Colon (tissue), 2 donors: ENCODE results near the gene C2CD4B.

Source experiments
- FAIRE-seq: peaks from 2 replicates; lab custom pipeline; 2012; peaks lifted over from hg19 to GRCh38; lab: Jason Lieb, UNC
- donor health status: control.
- donor health status: control.

The C2CD4B gene, protein sequence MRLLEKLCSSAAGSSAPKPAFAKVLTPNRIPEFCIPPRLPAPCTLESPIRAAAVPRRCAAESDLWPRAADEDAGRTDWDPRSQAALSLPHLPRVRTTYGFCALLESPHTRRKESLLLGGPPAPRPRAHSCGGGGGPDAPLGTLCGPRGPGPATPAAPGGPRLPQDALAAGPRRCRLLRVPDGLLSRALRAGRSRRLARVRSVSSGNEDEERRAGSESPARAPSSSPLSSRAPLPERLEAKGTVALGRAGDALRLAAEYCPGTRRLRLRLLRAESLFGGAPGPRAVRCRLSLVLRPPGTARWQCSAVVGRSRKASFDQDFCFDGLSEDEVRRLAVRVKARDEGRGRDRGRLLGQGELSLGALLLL

DNA sequence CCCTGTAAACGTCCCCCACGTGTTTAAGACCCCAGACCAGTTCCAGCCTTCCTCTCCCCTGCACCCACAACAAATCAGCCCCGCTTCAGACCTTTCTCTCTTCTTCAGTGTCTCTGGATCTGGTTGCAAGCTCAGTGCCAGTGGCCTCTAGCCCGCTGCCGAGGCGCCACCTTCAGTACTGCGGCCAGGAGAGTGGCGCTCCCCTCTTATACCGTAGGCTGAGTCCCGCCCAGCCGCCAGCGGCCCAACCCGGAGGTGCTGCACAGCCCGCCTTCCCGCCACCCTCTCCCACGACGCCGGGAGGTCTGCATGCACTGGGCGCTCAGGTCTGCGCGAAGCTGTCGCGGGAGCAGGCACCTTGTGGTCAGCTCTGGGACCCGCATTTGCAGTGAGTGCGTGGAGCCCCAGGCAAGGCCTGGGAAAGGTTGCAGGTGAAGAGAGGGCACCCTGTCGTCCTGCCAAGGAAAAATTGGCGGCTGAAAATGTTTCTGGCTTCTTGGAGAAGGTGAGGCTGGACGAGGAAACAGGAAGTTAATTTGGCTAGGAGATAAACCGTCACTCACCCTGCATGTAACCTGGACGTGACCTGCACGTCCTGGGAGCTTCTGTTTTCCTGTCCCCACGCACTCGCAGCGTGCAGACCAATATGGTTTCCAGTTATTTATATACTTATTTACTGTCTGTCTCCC is at the start of gene C2CD4B:
C2CD4B (minus strand) TSS at position 182 of the 689 bp plus-strand sequence. CDS start 301 bp downstream, outside the sequence.
- FAIRE-seq: no peak

DNA sequence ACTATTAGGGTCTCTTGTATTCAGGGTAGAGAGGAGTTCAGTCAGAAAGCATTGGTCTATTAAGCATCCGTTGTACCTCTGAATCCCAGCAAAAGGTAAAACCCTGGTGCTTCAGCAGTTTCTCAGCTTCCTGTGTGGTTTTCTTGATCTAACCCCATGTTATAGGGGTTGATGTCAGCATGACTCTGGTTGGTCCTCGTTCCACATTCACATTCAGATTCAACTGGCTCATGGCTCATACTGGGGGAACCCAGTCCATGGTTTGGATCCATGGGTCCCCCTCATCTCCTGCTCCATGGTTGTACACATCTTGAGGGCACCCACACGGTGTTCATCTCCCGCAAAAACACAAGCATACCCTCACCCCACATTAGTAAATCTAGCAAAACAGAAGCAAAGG is 47.7 kb upstream of the C2CD4B start:
- no peak for FAIRE-seq

DNA sequence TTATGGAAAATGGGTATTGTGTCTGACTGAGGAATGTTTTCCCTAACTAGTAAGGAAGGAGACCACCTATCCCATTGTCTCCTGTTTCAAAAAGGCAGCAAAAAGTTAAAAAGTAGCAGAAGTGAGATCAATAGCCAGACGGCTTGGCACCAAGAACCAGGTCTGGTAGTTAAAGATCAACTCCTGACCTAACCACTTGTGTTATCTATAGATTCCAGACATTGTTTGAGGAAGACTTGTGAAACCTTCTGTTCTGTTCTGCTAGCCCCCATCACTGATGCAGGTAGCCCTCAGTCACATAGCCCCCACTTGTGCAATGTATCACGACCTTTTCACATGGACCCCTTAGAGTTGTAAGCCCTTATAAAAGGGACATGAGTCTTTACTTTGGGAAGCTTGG is 46.3 kb upstream of the C2CD4B start:
- no peak for FAIRE-seq

DNA sequence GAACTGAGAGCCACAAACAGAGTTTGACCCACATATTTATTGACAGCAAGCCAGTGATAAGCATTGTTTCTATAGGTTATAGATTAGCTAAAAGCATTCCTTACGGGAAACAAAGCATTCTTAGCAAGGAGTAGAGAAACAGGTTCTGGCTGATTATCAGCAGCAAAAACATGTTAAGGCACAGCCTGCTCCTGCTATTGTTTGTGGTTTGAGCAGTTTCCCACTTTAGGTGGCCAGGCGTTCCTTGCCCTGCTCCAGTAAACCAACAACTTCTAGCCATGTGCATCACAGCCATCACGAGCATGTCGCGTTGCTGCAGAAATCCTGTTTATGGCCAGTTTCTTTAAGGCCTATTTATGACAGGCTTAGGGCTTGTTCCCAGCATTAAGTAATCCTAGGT is 44.7 kb upstream of the C2CD4B start:
- no peak for FAIRE-seq

DNA sequence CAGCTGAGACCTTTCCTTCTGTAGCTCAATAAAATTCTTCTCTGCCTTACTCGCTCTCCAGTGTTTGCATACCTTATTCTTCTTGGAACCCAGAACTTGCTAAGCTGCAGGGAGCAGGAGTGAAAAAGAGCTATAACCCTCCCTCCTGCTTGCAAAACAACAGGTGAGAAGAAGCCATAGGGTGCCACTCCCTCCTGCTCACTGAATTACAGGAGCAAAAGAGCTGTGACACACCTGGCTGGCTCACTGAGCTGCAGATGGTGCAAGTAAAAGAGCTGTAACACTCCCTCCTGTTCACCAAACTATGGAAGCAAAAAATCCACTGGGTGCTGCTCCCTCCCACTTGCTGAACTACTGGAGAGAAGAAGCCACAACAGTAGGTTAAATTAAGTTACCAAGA is 44.2 kb upstream of the C2CD4B start:
- FAIRE-seq: no peak

DNA sequence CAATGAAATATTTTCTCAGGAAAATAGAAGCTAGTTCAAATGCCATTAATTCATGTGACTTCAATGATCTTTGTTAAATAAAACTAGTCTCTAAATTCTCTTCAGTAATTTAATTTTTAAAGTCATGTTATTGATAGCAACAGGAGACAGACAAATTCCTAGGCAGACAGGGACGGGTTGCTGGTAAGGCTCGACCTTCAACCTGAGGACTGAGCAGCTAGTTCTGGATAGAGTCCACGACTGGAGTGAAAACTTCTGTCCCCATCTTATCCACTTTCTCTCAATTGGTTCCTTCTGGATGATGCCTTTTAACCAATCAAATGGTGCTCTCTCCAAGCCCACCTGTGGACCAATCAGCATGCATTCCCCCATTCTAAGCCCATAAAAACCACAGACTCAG is 43.8 kb upstream of the C2CD4B start:
- FAIRE-seq: no peak

DNA sequence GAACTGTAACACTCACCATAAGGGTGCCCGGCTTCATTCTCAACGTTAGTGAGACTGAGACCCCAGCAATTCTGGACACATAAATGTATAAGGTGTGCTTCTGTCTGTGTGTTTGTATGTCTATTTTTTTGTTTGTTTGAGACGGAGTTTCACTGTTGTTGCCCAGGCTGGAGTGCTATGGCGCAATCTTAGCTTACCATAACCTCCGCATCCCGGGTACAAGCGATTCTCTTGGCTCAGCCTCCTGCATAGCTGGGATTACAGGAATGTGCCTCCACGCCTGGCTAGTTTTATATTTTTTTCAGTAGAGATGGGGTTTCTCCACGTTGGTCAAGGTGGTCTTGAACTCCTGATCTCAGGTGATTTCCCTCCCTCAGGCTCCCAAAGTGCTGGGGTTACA is 43.3 kb upstream of the C2CD4B start:
- no peak for FAIRE-seq

DNA sequence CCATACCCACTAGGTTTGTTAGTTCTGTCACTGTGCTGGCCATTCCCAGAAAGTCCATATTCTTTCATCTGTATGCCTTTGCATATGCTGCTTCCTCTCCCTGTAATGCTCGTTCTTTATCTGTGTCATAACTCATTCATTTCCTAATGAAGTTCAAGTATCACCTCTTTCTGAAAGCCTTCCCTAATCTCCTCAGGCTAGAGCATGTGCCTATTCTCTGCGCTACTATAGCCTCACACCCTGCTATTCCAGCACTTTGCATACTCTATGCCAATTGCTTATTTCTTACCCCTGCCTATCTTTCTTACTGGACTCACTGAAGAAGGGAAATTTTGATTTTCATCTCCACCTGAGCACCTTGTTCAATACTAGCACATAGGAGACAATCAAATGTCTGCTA is 25.6 kb upstream of the C2CD4B start:
- no peak for FAIRE-seq

DNA sequence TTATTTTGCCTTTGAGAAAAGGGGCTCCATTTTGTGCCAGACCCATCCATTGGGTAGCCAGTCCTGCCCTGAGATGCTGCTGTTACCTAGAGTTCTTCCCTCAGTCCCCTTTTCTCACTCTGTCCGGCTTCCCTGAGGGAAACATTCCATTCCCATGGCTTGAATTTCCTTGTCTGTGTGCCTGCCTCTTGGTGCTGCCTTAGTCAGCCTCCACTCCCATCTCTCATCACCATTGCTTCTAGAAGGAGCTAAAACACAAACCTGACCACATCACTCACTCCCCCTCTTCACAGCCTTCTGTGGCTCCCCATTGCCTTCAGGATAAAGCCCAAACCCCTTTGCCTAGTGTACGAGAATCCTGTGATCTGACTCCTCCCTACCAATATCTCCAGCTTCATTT is 25.2 kb upstream of the C2CD4B start:
- no peak for FAIRE-seq

DNA sequence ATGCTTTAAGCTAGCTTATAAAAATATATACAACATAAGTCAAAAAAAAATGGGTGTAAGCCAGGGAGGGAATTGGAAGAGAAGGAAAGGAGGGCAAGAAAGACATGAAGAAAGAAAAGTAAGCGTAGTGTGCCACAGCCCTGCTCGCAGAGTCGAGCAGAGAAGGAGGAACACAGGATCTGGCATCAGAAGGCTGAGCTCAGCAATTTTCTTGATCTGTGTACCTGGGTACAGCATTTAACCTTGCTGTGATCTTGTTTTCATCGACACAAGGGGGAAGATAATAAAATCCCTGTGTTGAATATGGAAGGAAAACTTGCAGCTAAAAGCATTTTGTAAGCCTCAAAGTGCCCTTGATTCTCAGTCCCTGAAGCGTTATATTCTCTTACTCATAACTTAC is 23.7 kb upstream of the C2CD4B start:
- FAIRE-seq: no peak

DNA sequence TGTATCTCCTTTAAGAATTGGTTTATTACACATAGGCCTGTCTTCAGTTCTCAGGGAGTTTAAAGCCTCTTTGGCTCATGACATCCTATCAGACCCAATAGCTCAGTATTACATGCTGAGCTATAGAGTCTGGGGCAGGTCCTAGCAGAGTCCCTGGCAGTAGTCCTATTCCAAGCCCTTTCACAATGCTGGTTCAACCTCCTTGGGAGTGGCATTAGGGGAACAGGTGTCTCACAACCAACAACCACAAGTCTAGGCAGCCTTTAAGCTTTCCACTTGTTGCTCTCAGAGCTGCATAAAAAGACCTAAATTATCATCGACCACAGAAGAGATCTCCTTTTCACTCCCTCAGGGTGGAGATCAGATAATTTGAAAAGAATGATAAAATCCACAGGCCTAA is 22.8 kb upstream of the C2CD4B start:
- FAIRE-seq: no peak

DNA sequence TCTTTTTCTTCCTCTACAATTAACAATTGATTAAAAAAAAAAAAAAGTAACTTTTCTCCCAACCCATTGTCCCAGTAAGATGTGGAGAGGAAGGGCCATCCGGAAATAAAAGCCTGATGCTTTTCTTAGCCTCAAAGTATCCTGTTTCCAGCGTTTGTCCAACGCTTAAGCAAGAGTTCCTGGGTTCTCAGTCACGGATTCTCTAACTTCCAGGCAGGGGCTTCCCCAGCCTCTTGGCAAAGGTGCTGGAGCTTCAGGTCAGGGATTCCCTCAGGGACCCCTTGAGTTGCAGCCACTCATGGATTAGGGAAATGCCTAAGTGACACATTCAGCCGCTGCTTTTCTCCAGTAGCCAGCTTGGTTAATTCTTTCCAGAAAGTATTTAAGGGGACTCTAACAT is 22.3 kb upstream of the C2CD4B start:
- no peak for FAIRE-seq

DNA sequence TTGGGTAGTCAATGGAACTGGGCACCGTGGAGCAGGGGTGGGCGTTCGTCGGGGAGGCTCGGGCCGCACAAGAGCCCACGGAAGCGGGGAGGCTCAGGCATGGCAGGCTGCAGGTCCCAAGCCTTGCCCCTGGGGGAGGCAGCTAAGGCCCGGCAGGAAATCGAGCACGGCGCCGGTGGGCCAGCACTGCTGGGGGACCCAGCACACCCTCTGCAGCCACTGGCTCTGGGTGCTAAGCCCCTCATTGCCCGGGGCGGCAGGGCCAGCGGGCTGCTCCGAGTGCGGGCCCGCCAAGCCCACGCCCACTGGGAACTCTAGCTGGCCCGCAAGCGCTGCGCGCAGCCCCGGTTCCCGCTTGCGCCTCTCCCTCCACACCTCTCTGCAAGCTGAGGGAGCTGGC is 21.5 kb upstream of the C2CD4B start:
- FAIRE-seq: no peak

DNA sequence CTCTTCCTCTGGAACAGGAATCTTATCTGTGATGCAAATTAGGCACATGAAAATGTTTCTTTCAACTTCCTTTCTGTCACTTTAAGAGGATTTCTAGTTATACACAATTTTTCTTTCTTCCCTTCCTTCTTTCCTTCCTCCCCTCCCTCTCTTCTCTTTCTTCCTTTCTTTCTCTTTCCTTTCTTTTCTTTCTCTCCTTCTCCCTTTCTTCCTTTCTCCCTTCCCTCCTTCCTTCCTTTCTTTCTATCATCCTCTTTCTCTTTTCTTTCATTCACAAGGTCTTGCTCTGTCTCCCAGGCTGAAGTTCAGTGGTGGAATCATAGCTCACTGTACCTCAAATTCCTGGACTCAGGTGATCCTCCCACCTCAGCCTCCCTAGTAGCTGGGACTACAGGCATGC is 18.0 kb upstream of the C2CD4B start:
- no peak for FAIRE-seq

DNA sequence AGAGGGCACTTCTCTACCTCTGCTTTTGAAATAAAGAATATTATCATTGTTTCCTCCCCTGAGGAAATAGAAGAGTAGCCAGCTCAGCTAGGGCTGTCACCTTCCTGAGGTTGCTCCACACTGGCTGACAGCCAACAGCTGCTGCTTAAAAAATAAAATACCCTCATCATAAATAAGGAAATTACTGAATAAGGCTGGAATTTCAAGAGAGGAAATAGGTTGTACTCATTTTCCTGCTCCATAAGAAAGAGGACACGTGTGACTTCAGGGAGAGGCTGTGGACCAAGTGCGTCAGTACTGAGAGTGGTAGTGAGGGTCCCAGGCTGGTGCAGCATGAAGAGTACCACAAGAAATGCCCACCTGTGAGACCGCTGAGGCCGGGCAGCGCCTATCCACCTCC is 8.1 kb upstream of the C2CD4B start:
- FAIRE-seq: no peak

DNA sequence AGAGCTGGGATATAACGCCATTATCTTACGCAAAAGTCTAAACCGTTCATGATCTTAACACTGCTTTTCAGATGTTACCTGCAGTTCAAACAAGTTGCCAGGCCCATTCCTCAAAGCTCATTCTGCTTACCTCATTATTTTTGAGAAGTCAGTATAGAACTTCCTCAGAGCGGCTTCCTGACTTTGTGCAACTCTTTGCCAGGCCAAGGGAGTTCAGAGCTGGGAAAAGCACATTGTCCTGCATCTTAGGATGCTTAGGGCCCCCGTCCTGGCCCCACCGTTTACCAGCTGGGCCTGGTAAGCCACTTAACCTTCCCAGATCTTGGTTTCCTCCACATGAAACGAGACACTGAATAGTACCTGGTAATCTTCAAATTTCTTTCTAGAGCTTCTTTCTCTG is 6.8 kb upstream of the C2CD4B start:
- FAIRE-seq: no peak

DNA sequence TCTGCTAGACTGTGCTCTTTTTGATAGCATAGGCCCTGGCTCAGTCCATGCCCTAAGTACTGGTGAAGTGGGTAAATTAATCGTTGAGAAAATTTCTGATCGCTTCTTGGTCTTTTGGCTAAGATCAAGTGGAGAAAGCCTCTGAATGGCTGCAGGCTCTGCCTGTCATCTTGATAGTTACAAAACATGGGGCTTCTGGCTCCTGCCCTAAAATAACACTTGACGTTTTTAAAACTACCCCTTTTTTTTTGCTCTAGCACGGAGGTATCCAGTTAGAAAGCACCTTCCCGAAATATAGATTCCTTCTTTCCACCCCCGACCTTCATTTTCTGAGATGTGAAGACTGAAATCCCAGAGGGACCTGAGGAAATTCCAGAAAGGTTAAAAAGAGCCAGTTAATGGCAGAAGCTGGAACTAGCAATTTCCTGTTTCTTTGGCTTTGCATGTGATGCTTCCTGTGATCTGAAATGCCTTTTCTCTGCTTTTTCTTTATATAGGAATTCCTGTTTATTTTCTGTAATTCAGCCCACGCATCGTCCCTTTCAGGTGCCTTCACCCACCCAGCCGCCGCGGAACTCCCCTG is 799 bp upstream of the C2CD4B start:
- FAIRE-seq: no peak

DNA sequence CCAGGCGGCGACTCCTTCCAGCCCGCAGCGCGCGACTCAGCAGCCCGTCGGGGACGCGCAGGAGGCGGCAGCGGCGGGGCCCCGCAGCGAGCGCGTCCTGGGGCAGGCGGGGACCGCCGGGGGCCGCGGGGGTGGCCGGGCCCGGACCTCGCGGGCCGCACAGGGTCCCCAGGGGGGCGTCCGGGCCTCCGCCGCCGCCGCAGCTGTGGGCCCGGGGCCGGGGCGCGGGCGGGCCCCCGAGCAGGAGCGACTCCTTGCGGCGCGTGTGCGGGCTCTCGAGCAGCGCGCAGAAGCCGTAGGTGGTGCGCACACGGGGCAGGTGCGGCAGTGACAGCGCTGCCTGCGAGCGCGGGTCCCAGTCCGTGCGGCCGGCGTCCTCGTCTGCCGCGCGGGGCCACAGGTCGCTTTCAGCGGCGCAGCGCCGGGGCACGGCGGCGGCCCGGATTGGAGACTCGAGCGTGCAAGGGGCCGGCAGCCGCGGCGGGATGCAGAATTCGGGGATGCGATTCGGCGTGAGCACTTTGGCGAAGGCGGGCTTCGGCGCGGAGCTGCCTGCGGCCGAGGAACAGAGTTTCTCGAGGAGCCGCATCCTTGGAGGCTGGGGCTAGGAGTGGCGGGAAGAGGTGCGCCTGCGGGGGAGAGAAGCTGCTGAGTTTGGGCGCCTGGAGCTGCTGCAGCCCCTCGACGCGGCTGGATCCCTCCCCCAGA is 535 bp downstream of the C2CD4B start:
- no peak for FAIRE-seq

DNA sequence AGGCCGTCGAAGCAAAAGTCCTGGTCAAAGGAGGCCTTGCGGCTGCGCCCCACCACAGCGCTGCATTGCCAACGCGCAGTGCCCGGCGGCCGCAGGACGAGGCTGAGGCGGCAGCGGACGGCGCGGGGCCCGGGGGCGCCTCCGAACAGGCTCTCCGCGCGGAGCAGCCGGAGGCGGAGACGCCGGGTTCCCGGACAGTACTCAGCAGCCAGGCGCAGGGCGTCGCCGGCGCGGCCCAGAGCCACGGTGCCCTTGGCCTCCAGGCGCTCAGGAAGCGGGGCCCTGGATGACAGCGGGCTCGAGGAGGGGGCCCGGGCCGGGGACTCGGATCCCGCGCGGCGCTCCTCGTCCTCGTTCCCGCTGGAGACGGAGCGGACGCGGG is 1.1 kb downstream of the C2CD4B start:
- FAIRE-seq: no peak

DNA sequence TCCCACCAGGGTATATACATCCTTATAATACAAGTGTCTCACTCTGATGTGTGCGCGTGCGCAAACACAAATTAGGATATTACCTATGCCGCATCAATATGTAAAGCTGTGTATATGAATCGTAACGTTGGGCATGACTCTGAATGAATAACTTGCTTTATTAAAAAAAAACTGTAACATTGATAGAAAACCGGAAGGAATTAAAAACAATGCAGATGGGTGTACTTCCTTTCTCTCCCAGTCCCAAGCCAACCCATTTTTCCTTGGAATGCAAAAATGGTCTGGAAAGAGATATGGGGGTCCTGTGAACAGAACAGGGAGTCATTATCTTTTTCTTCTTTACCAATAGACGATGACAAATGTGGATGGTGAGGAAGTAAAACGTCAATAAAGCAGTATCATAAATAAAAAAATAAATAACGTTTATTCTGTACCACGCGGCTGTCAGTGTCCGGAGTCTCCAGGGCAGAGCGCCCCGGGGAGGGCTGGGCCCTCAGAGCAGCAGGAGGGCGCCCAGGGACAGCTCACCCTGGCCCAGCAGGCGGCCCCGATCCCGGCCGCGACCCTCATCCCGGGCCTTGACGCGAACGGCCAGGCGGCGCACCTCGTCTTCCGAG is 1.6 kb downstream of the C2CD4B start:
- FAIRE-seq: no peak

DNA sequence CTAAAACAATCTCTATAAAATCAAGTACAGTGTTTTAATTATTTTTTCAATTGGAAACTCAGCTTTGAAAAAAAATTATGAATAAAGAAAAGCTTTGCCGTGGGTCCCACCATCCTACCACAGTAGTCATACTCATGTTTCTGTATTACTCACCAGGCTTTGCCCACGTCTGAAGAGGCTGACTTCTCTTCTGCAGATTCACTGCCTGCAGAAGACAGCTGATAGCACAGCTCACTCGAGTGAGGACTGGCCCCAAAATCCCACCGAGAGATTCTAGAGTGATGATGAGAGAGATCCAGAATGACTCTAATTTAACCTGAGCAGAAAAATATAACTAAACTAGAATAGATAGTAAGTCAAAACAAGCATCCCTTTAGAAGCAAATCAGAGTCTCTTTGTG is 11.9 kb downstream of the C2CD4B start:
- FAIRE-seq: no peak

DNA sequence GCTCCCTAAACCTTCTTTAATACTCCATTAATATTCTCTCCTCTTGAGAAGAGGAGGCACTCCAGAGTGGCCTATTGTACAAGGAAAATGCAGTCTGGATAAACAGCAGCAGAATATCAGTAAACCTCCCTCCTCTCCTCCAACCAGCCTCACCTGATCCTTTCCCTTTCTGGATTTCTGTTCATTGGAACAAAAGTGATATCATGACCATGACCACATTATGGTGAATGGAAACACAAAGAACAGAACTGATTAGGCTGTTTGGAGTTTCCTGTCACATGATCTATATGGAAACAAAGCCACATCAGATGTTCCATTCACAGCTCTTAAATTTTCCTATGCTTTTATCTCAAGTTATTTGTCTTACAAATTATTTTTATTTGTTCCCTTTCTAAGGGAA is 14.6 kb downstream of the C2CD4B start:
- FAIRE-seq: no peak

DNA sequence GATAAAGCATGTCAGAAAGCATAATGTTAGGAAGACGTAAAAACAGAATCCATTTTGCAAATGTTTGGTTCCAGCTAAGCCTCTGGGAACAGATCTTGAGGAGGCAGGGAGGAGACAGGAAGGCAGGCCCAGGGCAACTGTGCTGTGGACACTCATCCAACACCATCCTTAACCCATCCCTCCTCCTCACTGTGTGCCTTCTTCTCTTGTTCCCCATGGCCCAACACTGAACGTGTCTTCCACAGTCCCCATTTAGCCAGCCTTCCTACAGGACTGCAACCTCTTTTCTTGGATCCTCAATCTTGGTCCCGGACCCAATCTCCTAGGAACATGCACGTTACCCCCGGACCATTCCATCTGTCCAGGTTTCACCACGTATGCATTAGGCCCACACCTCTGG is 15.4 kb downstream of the C2CD4B start:
- no peak for FAIRE-seq
